IMR-90 (cell line): ENCODE measurements around the gene TNF.

Source experiments
- CEBPB ChIP-seq: IDR thresholded peaks from 2 replicates; pipeline ENCODE4 v1.6.1; 2012; ENCODE audit warnings: low read depth, low read length, improper control_type of control experiment
- CHD1 ChIP-seq: IDR thresholded peaks from 2 replicates; pipeline ENCODE4 v1.6.1; 2012; ENCODE audit warnings: low read depth, low read length, improper control_type of control experiment
- FOS ChIP-seq: fragments of 150-350 bp; IDR thresholded peaks from 2 replicates; pipeline ENCODE4 v1.6.1; 2016; ENCODE audit warnings: low read depth, low read length
- MAFK ChIP-seq: IDR thresholded peaks from 2 replicates; pipeline ENCODE4 v1.6.1; 2012; ENCODE audit warnings: low read depth, low read length, improper control_type of control experiment
- MAZ ChIP-seq: IDR thresholded peaks from 2 replicates; pipeline ENCODE4 v1.6.1; 2012; ENCODE audit warnings: low read depth, mild to moderate bottlenecking, low read length, improper control_type of control experiment, moderate library complexity, borderline replicate concordance
- MXI1 ChIP-seq: IDR thresholded peaks from 2 replicates; pipeline ENCODE4 v1.6.1; 2012; ENCODE audit warnings: low read depth, mild to moderate bottlenecking, low read length, moderate library complexity, borderline replicate concordance
- POLR2A ChIP-seq: IDR thresholded peaks from 2 replicates; pipeline ENCODE4 v1.6.1; 2012; ENCODE audit warnings: mild to moderate bottlenecking, low read depth, low read length
- RAD21 ChIP-seq: IDR thresholded peaks from 2 replicates; pipeline ENCODE4 v1.6.1; 2012; ENCODE audit warnings: low read length, improper control_type of control experiment
- RCOR1 ChIP-seq: IDR thresholded peaks from 2 replicates; pipeline ENCODE4 v1.6.1; 2012; ENCODE audit warnings: mild to moderate bottlenecking, low read length, improper control_type of control experiment; ENCODE audit not compliant: insufficient replicate concordance
- RFX5 ChIP-seq: IDR thresholded peaks from 2 replicates; pipeline ENCODE4 v1.8.0; 2012; ENCODE audit warnings: low read depth, mild to moderate bottlenecking, low read length, moderate library complexity
- SMC3 ChIP-seq: fragments of 150-350 bp; IDR thresholded peaks from 2 replicates; pipeline ENCODE4 v1.6.1; 2016; ENCODE audit warnings: low read depth, mild to moderate bottlenecking, antibody characterized with exemption, low read length, moderate library complexity
- TF ChIP-seq, protein P1 (sequence below): conservative IDR thresholded peaks from 2 replicates; pipeline ENCODE4 v1.5.1; 2012; ENCODE audit warnings: mild to moderate bottlenecking, low read depth, low read length, improper control_type of control experiment
- TF ChIP-seq, protein P2 (sequence below): fragments of 150-350 bp; IDR thresholded peaks from 2 replicates; pipeline ENCODE4 v1.6.1; 2017; ENCODE audit warnings: mild to moderate bottlenecking, antibody characterized with exemption, low read length, low read depth
- TF ChIP-seq, protein P3 (sequence below): fragments of 150-350 bp; IDR thresholded peaks from 2 replicates; pipeline ENCODE4 v1.6.1; 2016; ENCODE audit warnings: low read depth, mild to moderate bottlenecking, low read length, moderate library complexity, borderline replicate concordance

DNA sequence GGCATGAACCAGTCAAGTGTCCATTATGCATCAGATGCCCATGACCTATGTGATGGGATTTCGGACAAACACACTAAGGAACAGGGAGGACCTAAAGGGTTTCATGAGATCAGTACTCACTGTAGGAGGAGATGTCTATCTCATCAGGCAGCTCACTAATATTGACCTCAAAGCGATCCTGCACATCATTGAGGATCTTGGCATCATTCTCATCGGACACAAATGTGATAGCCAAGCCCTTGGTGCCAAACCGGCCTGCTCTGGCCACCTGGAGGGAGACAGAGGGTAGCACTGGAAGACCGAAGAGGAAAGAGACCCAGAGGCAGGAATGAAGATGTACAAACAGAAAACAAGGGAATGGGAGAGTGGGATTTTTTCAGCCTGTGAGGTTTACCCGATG, 44.7 kb upstream of the TNF start:
- TF ChIP-seq, protein P1, sequence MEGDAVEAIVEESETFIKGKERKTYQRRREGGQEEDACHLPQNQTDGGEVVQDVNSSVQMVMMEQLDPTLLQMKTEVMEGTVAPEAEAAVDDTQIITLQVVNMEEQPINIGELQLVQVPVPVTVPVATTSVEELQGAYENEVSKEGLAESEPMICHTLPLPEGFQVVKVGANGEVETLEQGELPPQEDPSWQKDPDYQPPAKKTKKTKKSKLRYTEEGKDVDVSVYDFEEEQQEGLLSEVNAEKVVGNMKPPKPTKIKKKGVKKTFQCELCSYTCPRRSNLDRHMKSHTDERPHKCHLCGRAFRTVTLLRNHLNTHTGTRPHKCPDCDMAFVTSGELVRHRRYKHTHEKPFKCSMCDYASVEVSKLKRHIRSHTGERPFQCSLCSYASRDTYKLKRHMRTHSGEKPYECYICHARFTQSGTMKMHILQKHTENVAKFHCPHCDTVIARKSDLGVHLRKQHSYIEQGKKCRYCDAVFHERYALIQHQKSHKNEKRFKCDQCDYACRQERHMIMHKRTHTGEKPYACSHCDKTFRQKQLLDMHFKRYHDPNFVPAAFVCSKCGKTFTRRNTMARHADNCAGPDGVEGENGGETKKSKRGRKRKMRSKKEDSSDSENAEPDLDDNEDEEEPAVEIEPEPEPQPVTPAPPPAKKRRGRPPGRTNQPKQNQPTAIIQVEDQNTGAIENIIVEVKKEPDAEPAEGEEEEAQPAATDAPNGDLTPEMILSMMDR, result no peak
- no peak for TF ChIP-seq POLR2A
- no peak for TF ChIP-seq SMC3
- no peak for TF ChIP-seq RAD21
- TF ChIP-seq MXI1, result no peak
- no peak for TF ChIP-seq MAZ
- no peak for TF ChIP-seq RFX5
- no peak for TF ChIP-seq RCOR1
- TF ChIP-seq, protein P2, sequence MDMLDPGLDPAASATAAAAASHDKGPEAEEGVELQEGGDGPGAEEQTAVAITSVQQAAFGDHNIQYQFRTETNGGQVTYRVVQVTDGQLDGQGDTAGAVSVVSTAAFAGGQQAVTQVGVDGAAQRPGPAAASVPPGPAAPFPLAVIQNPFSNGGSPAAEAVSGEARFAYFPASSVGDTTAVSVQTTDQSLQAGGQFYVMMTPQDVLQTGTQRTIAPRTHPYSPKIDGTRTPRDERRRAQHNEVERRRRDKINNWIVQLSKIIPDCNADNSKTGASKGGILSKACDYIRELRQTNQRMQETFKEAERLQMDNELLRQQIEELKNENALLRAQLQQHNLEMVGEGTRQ, result no peak
- no peak for TF ChIP-seq MAFK
- TF ChIP-seq, protein P3, sequence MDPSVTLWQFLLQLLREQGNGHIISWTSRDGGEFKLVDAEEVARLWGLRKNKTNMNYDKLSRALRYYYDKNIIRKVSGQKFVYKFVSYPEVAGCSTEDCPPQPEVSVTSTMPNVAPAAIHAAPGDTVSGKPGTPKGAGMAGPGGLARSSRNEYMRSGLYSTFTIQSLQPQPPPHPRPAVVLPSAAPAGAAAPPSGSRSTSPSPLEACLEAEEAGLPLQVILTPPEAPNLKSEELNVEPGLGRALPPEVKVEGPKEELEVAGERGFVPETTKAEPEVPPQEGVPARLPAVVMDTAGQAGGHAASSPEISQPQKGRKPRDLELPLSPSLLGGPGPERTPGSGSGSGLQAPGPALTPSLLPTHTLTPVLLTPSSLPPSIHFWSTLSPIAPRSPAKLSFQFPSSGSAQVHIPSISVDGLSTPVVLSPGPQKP, result no peak
- TF ChIP-seq CHD1, result no peak
- TF ChIP-seq CEBPB, result no peak
- TF ChIP-seq FOS, result no peak
